GM21529 (cell line): ENCODE measurements around the gene POLR3F.
A peak's percentile ranks its signal among the peaks of the same experiment; 100 is the strongest.
"Not testable (repeated sequence)": the region's sequence is repeated elsewhere in the genome, so short reads cannot be mapped to it uniquely, and the experiment has no call there.

Experiments used
- ATAC-seq: cut with Tn5 transposase; IDR thresholded peaks from one replicate; pipeline ENCODE4 v1.9.1; 2021; ENCODE audit not compliant: unreplicated experiment

Gene POLR3F, protein sequence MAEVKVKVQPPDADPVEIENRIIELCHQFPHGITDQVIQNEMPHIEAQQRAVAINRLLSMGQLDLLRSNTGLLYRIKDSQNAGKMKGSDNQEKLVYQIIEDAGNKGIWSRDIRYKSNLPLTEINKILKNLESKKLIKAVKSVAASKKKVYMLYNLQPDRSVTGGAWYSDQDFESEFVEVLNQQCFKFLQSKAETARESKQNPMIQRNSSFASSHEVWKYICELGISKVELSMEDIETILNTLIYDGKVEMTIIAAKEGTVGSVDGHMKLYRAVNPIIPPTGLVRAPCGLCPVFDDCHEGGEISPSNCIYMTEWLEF

DNA sequence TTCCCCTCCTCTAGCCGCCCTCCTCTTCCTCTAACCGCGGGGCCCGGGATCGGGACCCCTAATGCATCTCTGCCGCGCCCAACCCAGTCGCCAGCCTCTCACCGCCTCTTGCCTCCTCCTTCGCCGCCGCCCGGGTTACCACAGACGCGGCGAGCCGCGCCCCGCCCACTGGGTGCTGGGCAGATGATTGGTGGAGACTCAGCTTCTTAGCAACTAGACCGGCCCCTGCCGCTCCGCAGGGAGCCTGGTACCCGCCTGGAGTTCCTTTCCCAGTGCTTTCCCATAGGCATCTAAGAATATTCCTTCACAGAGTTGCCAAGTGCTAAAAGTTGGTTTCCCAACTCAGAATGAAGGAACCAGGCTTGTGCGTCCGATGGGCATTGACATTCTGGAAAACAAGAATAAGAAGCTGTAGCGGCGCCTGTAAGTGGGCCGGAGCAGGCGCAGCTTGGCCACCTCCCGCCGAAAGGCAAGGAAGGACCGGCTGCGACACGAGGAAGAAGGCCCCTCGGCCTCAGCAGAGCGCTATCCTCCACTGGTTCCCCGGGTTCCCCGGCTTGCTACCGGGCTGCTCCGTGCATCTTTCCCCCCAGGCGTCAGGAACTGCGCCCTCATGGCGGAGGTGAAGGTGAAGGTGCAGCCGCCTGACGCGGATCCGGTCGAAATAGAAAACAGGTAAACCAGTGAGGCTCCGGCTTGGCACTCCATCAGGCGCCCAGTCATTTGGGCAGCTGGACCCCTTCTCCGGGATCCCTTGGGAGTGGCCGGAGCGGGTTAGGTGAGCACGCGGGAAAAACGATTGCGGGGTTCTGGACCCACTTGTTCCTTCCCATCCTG lies at the start of gene POLR3F, which contains the start of gene DZANK1:
TSS of gene POLR3F (plus strand) at position 497 of the 837 bp plus-strand sequence. CDS start at position 614, 117 bp downstream.
TSS of gene DZANK1 (minus strand) at position 137 of the 837 bp plus-strand sequence. CDS start 1,672 bp downstream, outside the sequence.
- peak; percentile 99 for ATAC-seq

DNA sequence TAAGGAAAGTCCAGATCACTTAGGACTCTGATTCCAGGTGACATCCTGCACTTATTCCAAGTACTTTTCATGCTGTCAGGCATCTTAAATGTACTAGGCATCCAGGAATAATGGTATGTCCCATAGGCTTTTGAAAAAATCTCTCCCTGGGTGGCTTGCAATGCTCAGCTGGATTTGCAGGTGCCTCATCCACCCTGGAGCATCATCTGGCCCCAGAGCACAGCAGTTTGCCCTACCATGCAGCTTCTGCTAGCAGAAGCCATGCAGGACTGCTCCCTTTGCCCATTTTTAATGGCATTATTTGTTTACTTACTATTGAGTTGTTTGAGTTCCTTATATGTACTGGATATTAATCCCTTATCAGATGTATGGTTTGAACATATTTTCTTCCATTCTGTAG lies 45.6 kb upstream of the POLR3F start:
- ATAC-seq, result no peak

DNA sequence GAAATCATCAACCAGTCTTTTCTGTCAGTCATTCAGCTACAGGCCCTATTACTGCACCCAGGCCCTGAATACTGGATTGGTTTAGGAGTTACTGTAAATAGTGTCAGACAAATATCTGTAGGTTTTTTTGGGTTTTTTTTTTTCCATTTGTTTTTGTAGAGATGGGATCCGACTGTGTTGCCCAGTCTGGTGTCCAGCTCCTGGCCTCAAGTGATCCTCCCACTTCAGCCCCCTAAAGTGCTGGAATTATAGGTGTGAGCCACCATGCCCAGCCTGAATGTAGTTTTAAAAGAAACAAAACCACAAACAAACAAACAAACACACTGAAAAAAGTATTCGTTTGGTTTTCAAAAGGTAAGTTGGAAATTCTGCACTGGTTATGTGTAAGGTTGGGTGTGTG lies 40.0 kb upstream of the POLR3F start:
- no peak for ATAC-seq

DNA sequence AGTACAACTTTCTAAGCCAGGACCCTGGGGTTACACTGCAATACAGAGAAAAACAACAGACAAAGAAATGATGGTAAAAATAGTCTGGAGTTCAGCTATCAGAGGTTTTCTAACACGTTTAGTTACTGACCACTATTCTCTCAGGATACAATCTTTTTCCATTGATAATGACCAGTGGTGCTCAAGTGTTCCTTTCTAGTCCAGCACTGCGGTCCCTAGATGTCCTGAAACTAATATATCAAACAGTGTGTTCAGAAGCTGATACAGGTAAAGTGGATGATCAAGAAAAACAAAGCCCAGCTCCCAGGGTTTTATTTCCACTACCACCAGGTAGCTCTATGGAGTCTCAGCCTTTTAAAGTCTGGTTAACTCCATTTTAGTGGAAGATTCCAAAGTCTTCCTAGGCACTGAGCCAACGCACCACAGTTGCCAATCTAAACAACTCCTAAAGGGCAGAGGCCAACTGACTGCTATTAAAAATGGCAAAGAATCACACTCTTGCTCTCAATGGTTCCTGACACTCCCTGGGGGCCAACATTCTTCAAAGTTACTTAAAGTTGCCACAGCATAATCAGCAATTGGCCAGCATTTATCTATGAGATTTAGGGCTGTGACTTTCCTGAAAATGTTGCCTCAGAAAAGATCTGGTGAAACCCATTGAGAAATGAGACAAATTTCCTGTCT lies 38.6 kb upstream of the POLR3F start:
- ATAC-seq, result no peak

DNA sequence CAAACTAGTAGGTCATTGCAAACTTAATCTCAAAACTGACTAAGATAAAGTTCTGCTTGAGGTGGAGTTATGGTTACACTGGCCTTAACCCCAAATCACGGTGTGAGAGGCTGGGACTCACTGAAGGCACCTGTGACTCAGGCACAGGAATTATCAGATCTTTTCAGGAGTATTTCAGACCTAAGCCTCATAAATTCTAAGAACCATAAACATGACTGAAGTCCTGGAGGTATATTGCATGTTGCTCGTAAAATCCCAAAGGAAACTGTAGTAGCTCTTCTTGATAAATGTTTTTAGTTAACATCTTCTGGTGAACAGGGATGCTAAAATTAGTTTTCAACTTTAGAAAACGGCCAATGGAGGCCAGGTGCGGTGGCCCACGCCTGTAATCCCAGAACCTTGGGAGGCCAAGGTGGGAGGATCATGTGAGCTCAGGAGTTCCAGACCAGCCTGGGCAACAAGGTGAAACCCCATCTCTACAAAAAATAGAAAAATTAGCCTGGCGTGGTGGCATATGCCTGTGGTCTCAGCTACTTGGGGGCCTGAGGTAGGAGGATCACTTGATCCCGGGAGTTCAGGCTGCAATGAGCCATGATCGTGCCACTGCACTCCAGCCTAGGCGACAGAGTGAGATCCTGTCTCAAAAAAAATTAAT lies 36.9 kb upstream of the POLR3F start:
- ATAC-seq, result no peak

DNA sequence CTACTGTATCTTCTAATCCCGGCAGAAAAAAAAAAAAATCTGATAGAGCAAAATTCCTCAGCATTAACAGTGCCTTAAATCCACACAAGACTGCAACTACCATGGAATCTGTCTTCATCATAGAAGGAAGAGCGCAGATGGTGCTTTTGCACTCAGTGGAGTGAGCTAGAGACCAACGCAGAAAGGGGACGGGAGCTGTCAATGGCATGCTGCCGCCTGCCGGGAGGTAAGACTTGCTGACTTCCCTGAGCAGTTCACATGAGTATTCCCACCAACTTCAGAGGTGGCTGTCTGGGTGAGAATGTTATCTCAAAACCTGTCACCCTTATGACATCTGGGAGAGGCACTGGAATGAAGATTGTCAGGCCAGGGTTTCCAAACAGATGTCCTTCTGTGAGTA lies 36.0 kb upstream of the POLR3F start:
- no peak for ATAC-seq

DNA sequence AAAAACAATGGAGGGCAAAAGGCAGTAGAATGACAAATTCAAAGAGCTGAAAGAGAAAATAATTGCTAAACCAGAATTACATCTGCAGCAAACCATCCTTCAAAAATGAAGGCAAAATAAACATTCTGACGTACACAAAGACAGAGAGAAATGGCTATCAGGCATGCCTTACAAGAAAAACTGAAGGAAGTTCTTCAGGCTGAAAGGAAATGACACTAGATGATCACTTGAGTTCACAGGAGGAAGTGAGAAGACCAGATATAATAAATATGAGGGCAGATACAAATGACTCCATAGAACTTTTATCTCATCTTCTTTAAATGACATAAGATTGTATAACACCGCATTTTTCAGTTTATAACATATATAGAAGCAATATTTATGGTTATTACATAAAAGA lies 30.3 kb upstream of the POLR3F start:
- no peak for ATAC-seq

DNA sequence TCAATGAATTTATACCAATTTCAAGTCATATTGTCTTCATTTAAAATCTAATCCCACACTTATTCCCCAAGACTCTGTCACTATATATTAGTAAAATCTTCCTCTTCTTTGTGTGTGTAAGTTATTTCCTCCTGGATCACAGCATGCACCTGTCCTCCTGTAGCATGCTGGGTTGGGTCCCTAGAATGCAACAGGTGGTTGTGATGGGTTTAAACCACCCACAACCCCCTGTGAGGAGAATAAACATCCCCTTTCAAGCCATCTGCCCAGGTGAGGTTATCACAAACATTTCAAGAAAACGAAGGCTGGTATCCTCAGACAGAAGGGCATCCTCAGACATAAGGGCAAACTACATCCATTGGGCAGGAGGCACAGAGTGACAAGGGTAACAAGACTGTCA lies 26.8 kb upstream of the POLR3F start:
- no peak for ATAC-seq

DNA sequence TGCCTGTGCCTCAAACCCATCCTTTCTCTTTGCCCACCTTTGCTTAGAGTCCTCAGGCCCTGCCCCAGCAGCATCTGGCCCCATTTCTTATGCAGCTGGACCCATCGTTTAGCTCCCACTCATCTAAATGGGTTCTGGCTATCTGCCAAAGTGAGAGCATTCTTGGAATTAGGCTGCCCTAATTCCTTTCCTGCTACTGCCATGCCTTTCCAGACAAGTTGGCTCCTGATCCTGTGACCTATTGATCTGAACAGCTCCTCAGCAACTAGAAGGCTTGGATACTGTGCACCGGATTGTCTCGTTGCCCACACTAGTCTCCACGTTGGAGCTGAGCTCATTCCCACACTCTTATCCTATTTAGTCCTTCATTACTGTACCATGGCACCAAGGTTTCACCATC lies 23.3 kb upstream of the POLR3F start:
- ATAC-seq, result no peak

DNA sequence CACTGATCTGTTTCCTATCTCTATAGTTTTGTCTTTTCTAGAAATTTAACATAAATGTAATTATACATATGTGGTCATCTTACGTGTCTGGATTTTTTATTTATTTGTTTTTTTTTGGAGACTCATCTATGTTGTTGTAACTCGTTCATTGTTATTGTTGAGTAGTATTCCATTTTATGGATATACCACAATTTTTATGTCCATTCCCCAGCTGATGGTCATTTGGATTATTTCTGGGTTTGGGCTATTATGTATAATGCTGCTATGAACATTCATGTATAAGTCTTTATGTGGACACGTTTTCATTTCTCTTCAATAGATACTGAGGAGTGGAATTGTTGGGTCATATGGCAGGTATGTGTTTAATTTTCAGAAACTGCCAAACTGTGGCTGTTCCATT lies 10.6 kb upstream of the POLR3F start:
- ATAC-seq, result no peak

DNA sequence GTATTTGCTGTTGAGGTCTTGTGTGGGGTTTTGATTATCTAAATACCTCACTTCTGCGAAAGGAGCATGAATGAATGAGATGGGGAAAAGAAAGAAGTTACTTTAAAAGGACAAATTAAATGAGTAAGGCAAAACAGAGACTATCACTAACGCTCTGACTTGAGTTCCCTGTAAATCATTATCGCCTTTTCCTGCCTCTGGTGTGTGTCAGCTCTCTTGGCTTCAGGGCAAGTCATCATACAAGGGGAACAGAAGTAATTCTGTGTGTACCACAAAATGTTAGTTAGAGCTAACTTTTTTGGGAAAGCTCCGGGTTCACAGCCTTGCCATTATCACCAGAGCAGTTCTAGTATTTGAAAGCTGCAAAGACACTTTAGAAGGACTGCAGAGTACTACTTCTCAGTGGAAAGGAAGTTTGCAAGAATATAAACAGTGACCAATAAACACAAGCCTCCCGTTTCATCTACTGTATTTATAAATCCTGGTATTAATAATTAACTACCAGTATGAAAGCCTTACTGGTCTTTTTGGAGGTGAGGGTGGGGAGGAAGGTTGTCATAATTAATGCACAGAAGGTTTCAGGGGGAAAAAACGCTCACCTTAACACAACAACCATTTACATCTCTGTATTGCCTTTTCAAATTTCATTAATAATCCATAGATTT lies 1.5 kb upstream of the POLR3F start:
- ATAC-seq, result no peak

DNA sequence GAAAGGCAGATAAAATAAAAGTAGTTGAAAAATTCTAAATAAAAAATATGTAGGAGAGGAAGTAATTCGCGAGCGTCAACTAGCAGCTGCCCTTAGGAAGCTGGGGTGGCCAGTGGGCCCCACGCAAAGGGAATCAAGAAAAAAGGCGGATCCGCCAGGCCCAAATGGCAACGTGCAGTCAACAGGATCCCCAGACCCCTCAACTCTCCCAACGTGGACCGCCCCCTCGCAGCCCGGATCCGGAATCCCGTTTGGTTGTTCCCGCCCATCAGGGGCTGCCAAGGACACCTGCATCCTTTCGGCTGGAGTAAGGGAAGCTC lies 656 bp upstream of the POLR3F start:
- peak; percentile 26 for ATAC-seq

DNA sequence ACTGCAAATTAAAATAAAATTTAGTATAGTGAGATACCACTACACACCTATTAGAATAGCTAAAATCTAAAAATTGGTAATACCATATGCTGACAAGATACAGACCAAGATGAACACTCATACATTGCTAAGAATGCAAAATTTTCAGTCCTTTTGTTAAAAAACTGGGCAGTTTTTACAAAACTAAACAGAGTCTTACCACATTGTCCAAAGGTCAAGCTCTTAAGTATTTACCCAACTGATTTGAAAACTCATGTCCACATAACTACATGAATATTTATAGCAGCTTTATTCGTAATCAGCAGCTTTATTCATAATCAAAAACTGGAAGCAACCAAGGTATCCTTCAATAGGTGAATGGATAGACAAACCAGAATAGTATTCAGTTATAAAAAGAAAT lies 10.0 kb downstream of the POLR3F start:
- no peak for ATAC-seq

DNA sequence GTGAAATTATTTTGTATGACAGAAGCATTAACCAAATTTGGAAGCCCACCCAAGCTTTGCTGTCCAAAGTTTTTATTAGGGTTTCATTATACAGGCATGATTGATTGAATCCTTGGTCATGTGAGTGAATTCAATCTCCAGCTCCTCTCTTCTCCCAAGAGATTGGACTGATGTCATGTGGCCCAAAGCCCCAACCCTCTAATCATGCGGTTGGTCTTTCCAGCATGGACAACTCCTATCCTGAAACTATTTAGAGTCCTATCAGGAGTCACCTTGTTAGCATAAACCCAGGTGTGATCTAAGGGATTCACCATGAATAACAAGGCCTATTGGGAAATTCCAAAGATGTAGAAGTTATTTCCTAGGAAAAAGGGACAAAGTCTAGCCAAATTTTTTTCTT lies 10.6 kb downstream of the POLR3F start:
- no peak for ATAC-seq

DNA sequence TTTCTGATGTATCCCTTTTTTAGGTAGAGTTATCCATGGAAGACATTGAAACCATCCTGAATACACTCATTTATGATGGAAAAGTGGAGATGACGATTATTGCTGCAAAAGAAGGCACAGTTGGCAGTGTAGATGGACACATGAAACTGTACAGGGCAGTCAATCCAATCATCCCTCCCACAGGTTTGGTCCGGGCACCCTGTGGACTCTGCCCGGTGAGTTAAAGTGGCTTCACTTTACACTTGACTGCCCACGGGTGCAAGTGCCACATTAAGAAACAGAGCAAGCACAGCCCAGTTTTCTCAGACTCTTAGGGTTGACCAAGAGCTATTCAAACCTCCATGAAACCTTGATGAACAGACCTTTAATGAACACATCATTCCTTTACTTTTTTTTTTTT lies 14.4 kb downstream of the POLR3F start:
- no peak for ATAC-seq

DNA sequence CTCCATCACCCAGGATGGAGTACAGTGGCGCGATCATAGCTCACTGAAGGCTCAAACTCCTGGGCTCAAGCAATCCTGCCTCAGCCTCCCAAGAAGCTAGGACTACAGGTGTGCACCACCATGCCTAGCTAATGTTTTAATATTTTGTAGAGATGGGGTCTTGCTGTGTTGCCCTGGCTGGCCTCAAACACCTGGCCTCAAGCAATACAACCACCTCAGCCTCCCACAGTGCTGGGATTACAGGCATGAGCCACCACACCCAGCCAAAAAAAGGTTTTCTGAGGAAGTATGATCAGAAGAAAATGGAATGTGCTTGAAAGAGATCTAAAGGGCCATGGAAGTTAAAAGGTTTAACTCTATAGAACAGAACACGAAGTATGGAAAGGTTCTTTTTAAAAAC lies 21.1 kb downstream of the POLR3F start:
- no peak for ATAC-seq

DNA sequence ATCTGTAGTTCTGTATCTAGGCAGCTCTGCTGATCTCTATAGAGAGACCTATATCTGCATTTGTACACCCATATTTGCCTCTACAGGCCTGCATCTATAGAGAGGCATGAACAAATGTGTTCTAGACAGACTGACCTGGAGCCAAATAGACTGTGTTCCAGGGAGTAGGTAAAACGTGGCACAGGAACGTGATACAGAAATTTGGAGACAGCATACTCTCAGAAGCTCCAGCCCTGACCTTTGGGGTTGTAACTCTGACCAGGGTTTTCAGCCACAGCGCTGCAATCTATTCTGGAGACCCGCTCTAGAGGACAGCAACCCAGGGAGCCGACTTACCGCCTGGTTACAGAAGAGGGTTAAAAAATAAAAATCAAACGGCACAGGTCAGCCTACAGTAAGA lies 28.9 kb downstream of the POLR3F start:
- no peak for ATAC-seq

DNA sequence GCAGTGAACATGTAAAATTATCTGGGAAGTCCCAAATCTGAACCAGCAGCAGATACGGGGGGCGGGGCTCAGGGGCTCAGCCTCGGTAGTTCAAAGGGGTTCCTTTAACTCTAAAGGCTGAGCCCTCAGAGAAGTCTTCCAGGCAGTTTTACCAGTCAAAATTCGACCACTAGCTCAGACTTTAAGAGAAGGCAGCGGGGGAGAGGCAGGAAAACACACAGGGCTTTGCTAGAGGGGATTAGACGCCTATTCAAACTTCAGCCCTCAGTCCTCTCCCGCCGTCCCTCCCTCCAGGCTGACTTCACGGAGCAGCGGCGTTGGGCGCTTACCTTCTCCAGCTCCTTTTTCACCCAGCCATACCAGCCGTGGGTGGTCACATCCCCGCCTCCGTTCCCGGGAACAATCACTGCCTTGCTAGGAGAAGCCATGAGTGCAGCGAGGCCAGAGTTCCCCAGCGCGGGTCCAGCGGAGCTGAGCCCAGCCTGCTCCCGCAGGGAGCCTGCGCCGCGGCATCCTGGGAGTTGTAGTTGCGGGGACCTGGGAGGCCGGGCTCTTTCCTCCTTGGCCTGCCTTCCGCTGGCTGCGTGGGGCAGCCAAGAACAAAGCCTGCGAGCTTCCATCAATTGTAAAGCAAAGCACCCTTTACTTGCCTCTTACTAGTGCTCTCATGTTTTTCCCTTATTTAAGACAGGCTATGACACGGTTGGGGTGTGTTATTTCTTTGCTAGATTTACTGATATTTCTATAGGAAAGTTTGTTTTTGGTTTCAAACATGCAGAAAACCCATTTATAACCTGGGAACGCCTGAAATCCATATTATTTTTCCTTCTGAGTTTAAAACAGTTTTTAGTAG lies 29.8 kb downstream of the POLR3F start, which contains the start of gene RBBP9:
TSS of gene RBBP9 (minus strand) at position 486 of the 853 bp plus-strand sequence. CDS start at position 428, 58 bp downstream.
- peak; percentile 99 for ATAC-seq

DNA sequence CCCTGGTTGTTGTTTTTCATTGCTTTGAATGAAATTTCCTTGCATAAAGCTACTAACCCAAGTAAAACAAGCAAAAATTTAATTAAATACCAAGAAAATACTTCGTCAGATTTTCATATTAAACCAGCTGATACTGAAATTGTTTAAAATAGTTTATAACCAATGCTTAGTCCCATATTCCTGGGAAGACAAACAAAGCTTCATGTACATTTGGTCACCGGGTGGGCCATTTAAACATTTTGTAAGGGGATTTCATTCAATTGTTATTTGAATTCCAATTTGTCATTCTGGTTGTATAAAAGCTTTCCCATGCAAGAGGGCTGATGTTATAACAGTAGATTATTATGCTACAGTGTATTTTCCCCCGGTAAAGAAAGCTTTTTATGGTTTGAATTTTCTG lies 30.4 kb downstream of the POLR3F start:
- no peak for ATAC-seq

DNA sequence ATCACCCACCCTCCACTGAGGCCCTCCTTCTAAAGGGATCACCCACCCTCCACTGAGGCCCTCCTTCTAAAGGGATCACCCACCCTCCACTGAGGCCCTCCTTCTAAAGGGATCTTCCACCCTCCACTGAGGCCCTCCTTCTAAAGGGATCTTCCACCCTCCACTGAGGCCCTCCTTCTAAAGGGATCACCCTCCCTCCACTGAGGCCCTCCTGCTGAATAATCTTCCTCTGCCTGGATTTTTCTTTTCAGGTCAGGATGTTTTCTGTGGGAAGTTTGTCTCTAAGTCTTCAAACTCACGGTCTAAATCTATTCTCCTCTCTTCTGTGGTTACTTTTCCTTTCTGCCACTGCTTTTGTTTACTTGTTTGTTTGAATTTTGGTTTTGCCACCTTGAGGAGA lies 34.5 kb downstream of the POLR3F start:
- not testable (repeated sequence) for ATAC-seq
